C4-2B (cell line): Measurements from ENCODE around the gene JAKMIP3.
A peak's percentile ranks its signal among the peaks of the same experiment; 100 is the strongest.

Experiments
- H3K27ac ChIP-seq: fragments of 450-650 bp; 2 replicates; pipeline ENCODE4 v1.5.1; 2017
- ZFX ChIP-seq: fragments of 450-650 bp; IDR thresholded peaks from 2 replicates; pipeline ENCODE4 v1.6.1; 2017
- TF ChIP-seq, protein P1 (sequence below): fragments of 450-650 bp; conservative IDR thresholded peaks from 2 replicates; pipeline ENCODE4 v1.5.1; 2017; ENCODE audit warnings: mild to moderate bottlenecking

Gene JAKMIP3

DNA sequence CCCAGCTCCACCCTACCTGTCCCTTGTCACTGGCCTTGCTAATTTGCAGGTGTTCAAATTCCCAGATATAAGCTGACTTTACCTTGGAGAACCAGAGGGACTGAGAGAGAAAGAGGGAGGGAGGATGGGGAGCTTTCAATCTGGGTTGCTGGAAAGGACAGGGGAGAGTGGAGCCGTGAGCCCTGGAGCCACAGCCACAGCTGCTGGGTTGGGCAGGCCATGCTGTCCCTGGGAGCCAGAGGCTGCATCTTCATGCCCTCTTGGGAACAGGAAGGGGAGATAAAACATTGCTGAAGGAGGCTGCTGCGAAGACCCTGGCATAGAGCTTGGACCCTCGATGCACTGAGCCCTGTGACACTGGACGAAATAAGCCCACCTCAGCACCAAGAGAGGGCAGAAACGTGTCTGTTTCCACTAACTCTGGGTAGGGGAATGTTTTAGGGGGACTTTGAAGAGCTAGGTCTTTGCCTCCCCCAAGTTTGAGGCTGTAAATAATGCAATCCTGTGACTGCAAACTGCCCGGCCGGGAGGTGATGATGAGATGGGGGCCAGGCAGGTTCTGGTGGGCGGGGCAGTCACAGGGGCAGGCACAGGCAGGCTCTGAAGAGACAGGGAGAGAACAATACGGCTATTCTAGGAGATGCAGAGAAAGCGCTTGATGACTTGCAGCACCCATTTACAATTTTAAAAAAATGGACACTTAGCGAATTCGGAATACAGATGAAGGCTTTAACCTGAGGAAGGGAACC lies 5.8 kb upstream of the JAKMIP3 start:
- H3K27ac ChIP-seq, result no peak overlapping the region
- TF ChIP-seq, protein P1, sequence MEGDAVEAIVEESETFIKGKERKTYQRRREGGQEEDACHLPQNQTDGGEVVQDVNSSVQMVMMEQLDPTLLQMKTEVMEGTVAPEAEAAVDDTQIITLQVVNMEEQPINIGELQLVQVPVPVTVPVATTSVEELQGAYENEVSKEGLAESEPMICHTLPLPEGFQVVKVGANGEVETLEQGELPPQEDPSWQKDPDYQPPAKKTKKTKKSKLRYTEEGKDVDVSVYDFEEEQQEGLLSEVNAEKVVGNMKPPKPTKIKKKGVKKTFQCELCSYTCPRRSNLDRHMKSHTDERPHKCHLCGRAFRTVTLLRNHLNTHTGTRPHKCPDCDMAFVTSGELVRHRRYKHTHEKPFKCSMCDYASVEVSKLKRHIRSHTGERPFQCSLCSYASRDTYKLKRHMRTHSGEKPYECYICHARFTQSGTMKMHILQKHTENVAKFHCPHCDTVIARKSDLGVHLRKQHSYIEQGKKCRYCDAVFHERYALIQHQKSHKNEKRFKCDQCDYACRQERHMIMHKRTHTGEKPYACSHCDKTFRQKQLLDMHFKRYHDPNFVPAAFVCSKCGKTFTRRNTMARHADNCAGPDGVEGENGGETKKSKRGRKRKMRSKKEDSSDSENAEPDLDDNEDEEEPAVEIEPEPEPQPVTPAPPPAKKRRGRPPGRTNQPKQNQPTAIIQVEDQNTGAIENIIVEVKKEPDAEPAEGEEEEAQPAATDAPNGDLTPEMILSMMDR, result no peak
- no peak for TF ChIP-seq ZFX

DNA sequence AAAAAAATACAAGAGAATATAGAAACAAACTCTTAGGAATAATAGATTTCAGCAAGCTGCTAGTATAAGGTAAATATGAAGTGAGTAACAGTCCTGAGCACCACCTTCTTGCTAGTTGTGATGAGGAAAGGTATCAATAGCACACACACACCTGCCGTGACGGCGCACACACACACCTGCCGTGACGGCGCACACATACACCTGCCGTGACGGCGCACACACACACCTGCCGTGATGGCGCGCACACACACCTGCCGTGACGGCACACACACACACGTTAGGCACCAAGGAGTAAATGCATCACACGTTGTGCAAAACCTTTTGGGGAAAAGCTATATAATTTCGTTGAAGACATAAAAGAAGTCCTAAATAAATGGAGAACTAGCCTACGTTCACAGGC lies 4.7 kb upstream of the JAKMIP3 start:
- H3K27ac ChIP-seq, result no peak overlapping the region
- TF ChIP-seq, protein P1, result no peak
- TF ChIP-seq ZFX, result no peak

DNA sequence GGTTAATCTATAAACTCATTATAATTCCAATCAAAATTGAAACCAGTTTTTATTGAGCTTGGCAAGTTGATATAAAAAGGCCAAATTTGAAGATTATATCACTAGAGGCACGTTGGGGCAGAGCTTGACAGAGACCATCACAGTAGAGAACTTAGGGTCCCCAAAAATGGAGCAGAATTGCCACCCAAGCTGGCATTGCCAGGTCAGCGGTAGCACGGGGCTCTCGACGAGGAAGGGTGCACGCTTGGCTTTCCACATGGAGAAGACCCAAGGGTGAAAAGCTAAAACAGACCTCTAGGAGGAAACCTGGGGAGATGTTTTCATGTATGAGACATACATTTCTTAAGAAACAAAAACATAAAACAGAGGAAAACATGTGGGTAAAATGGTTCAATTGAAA lies 4.3 kb upstream of the JAKMIP3 start:
- no peak for TF ChIP-seq ZFX
- TF ChIP-seq, protein P1, result no peak
- H3K27ac ChIP-seq, result no peak overlapping the region

DNA sequence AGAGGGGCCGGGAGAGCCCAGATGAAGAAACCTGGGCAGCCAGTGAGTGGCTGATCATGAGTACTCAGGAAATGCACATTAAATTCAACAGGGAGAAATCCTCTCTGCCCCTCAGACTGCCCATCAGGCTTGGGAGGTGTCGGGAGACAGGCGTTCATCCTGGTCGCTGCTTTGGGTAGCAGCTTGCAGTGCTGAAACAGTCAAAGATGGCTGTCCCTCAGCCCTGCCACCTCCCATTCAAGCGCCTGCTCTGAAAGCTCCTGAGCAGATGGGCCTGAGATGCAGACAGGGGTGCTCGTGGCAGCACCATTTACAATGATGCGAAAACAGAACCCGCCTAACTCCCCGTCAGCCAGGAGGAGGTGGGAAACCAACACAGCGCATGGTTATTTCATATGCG lies 3.6 kb upstream of the JAKMIP3 start:
- TF ChIP-seq, protein P1, result no peak
- TF ChIP-seq ZFX, result no peak
- no peak overlapping the region for H3K27ac ChIP-seq

DNA sequence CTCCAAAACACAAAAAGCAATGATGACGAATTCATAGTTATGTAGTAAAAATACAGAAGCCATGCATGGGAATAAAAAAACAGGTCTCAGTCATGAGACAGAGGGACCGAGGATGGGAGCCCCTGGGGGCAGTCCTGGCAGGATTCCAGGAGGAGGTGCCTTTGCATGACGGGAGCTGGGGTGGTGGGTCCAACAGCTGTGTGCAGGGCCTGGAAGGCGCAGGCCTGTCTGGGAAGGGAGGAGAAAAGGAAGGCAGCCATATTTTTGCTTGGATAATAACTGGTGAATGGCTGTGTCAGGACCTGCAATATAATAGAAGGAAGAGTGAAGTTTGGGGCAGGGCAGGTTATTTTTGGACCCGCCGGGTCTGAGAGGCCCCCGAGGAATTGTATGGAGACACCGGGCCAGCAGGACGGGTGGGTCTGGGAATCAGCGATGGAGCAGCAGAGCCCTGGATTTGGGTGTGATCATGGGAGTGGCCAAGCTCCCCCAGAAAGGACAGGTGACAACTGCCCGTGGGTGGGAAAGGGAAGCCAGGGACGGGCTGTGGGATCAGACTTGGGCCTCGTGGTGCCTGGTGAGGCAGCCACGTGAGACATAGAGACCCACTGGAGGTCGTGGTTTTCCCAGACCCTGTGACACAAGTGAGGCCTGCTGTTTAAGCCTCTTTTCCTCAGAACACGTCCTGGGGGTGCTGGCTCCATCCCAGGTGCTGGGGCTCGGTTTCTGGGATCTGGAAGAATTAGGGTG lies 2.9 kb upstream of the JAKMIP3 start:
- TF ChIP-seq, protein P1, result no peak
- no peak for TF ChIP-seq ZFX
- no peak overlapping the region for H3K27ac ChIP-seq

DNA sequence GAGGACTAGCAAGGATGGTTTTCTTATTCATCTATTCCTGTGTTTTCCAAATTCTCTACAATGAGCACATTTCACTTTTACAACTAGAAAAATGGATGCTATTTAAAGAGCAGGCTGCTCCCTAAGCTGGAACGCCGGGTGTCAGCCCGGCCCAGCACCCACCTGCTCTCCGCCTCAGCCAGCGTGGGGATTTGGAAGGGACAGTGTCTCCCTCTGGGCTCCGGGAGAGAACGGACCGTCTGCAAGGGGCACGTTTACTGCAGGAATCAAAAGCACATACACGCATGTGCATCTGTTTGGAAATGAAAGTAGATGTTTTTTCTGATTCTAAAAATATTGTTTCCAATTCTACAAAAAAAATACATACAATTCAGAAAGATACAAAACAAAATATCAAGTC lies 2.3 kb upstream of the JAKMIP3 start:
- TF ChIP-seq ZFX, result no peak
- TF ChIP-seq, protein P1, result no peak
- H3K27ac ChIP-seq, result no peak overlapping the region

DNA sequence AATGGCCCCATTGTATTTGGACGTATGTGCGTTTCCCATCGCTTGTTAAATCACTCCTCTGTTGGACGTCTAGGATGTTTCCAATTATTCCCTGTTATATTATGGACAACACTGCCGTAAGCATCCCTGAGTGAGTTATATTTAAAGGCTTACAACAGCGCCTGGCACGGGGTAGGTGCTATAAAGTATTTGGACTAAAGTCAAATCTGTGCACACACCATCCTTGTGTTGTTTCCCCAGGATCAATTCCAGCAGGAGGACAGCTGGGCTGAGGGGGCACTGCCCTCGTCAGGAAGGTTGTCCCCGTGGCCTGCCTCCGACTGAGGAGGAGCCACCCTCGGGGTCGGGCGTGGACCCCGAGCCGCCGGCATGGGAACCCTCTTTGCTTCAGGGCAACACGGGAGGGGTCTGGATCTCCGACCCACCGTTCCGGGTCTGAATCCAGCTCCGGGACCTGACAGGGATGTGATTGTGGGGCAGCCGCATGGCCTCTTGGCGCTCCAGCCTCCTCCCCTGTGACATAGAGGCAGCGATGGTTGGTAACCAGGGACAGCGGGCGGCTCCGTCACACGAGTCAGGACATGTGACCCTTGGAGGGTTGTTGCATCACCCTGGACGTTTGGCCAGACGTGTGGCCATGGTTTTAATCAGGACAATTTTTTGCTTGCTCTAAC lies 1.5 kb upstream of the JAKMIP3 start:
- TF ChIP-seq, protein P1, result no peak
- TF ChIP-seq ZFX, result no peak
- H3K27ac ChIP-seq, result peak overlapping the region; percentile 92
